ENCODE data around the gene PEF1.

Gene PEF1

GRCh38 chr1:31580891-31581603 lies 63.6 kb downstream of the PEF1 start:
- intact Hi-C loops (cut with micrococcal nuclease), result no loop called here
- Mint-ChIP-seq H3K4me1 (ENCODE audit: low read depth) (peaks cover 8% of the 10 kb centered on the region), H3K27me3 (peaks cover 8% of the 10 kb centered on the region), H3K4me3 (no peak overlapping the region), H3K9me3 (no peaks in the 10 kb centered on the region), H3K27ac (no peak overlapping the region), H3K36me3 (ENCODE audit: low read depth) (no peaks in the 10 kb centered on the region)

GRCh38 chr1:31580513-31580870 lies 64.2 kb downstream of the PEF1 start:
- intact Hi-C loops (cut with micrococcal nuclease), result no loop called here
- Mint-ChIP-seq H3K27me3 (peaks cover 8% of the 10 kb centered on the region), H3K27ac (no peak overlapping the region), H3K9me3 (no peaks in the 10 kb centered on the region), H3K4me1 (ENCODE audit: low read depth) (peaks cover 11% of the 10 kb centered on the region), H3K36me3 (ENCODE audit: low read depth) (no peaks in the 10 kb centered on the region), H3K4me3 (no peak overlapping the region)
